ENCODE results near the gene VSIG10L2.

Gene VSIG10L2

DNA sequence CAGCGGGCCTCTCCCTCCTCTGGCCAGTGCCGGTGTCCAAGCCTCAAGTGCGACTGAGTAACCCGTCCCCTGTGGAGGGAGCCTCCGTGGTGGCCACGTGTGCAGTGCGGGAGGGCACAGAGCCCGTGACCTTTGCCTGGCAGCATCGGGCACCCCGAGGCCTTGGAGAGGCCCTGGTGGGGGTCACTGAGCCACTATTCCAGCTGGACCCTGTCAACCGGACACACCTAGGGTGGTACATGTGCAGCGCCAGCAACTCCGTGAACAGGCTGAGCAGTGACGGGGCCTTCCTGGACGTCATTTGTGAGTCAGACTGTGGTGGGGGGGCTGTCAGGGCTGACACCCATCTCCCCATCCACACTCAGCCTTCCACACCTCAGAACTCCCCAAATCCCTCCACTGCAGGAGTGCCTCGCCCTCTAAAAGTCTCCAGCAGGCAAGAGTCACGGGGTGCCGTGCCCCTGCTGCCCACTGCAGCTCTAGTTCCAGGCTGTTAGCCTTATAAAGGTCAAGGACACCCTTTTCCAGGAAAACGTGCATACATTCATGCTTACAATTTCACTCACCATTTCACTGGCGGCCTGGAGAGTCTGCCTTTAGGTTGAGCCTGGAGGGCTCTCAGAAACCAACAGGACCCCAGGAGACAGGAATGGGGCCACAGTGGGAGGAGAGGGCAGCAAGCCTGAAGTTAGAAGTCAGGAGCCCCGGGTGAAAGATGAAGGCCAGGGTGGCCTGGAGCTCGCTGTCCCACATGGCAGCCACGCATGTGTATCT lies 2.6 kb downstream of the VSIG10L2 start:
- no peak for DNase-seq

DNA sequence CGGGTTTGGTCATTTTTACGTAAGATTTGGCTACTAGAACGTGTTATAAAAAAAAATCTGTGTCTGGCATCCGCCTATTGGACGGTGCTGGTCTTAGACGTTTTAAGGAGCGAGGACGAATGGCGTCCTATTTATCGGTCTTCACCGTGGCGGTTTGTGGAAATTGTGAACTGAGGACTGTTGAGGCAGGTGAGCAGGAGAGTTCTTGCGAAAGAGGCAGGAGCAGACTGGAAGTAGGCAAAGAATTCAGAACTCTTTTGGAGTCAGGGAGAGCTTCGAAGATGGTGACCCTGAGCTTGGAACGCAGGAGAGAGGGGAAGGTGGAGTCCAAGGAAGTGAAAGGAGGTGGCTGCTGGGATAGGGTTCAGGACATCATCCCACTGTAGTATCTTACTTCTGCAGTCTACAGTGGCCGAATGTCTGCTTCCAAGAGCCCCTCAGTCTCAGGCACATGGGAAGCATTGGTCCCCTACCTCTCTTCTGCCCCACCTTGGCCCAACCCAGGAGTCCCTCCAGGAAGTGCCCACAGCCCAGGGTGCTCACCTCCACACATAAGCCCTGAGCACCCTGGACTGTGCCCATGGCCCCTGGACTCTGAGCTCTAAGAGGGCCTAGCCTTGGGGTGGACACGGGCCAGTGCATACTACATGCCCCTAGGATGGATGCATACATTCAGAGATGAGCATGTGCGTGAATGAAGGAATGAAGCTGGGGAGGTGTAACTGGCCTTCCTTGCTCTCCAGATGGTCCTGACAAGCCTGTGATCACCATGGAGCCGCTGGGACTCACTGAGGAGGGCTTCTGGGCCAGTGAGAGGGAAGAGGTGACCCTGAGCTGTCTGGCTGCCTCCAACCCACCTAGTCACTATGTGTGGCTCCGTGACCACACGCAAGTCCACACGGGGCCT lies 3.7 kb downstream of the VSIG10L2 start:
- DNase-seq, result no peak

DNA sequence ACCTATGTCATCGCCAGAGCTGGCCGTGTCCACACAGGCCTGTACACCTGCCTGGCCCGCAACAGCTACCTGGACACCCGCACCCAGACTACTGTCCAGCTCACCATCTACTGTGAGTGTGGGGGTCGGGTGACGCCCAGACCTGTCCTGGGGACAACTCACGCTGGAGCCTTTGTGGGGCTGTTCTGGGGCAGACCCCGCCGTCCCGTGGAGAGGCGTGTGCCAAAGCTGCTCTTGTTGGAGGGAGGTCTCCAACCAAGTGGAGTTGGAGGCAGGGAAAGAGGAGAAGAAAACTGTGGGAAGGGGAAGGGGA lies 4.3 kb downstream of the VSIG10L2 start:
- no peak for DNase-seq

DNA sequence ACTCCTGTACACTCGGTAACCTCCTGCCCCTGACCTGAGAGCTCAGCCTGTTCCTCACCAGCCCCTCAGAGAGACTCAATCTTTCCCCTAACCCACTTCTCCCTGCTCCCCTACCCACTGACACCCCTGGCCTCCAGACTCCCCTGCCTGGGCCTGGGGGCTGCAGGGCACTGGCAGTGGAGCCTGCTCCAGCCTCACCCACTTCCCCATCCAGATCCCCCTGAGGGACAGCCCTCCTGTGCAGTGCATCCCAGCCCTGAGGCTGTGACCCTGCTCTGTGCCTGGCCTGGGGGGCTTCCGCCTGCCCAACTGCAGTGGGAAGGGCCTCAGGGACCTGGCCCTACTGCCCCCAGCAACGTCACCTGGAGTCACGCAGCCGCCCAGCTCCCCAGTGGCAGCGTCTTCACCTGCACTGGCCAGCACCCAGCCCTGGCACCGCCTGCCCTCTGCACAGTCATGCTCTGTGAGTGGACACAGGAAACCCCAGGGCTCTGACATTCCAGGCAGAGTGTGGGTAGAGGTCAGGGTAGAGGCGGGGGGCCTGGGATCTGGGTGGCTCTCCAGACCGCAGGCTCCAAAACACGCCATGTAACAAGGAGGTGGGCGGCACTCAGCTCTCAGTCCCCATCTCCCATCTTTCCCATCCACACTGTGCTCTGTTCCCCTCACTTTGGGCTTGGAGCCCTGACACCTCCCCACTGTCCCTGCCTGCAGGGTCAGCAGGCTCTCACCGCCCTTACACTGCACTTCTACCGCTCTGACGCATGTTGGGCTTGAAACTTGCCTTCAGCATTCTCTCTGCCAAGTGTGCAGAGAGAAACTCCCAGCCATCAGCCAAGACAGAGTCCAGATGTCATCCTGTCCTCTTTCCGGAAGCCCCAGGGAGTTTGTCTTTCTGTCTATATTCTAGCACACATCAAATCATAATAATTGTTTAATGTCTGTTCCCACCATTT lies 5.1 kb downstream of the VSIG10L2 start:
- DNase-seq, result no peak

DNA sequence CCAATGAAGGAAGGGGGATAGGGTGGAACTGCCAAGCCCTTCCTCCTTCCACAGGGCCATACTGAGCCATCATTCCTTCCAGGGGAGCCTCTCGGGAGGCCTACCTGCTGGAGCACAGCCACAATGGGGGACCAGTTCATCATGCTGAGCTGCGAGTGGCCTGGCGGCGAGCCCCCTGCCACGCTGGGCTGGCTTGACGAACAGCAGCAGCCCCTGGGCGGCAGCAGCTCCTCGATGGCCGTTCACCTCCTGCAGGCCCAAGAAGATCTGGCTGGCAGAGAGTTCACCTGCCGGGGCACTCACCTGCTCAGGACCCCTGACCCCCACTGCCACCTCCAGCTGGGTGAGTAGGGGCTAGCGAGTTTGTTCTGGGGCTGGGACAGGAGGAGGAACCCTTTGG lies 5.9 kb downstream of the VSIG10L2 start:
- no peak for DNase-seq

DNA sequence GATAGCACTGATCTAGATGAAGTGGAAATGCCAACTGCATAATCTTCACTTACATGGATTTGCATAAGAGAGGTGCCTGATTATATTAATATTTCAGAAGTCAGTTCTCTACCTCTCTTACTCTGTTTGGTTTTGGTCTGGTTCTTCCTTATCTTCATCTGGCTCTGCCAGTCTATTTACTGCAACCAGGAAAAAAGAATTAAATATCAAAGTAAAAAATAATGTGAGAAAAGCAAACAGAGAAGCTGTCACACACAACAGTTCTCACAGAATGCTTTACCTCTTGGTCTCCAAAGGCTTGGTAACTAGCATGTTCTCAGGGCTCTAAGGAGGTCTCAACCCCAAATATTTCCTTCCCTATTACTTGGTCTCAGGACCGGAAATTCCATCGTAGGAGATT lies 6.7 kb downstream of the VSIG10L2 start:
- DNase-seq, result no peak

DNA sequence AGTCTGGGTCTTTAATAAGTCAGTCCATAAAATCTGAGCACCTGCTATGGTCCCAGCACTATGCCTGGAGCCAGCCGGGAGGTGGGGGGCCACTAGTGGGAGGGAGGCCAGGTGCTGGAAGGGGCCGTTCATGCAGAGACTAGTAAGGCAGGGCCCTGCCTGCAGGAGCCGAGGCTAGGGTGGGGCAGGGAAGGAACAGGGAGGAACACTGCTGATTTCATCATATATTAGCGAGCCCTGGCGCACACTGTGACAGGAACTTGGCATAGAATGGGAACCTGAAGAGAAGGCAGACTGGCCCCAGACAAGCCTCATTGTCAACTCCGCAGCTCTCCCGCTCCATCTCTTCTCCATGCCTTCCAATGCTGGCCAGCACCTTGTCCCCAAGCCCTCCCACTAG lies 7.1 kb downstream of the VSIG10L2 start:
- no peak for DNase-seq

DNA sequence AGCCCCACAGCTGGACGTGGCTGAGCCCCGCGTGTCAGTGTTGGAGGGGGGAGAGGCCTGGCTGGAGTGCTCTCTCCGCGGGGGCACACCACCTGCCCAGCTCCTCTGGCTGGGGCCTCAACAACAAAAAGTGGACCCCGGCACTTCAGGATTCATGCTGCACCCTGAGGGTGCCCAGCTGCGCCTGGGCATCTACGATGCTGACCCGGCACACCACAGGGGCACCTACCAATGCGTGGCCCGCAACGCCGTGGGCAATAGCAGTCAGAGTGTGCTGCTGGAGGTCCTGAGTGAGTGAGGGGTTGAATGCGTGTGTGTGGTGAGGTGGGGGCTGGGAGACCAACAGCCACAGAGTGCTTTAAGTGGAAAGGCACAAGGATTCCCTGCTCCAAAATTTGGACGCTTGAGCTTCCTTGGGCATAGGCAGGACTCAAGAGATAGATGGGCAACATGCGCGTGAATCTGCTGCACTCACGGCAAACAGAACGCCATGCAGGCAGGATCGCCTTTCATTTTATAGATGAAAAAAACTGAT lies 7.6 kb downstream of the VSIG10L2 start:
- DNase-seq, result no peak

DNA sequence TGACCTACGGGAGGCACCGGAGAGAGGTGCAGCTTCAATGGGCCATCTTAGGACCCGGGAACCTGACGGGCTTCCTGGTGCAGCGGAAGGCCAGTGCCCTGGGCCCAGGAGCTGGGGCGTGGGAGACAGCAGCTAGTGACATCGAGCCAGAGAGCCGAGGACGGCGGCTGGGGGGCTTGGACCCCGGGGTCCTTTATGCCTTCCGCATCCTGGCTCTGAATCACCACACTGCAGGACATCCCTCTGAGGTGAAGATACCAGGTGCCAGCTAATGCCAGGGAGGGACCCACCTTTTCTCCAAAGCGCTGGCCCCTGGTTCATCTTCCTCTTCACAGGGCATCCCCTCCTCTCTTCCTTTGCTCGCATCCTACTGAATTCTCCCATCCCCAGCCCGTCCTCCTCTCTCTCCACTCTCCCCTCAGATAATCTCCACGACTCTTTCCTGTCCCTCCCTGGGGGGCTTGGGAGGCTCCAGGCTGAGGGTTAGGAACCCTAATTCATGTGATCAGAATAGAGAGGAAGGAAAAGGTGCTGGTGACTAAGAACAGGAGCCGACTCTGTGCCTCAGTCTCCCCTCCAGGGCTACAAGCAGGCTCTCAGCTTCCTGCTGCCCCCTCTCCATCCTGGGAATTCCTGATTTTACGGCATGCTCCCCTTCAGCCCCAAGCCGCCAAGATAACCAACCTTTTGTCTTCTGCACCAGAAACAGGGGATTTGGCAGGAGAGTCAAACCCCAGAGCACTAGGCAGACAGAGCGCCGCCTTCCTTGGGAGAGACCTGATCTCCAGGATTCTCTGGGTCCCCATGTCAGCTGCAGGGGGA lies 8.5 kb downstream of the VSIG10L2 start:
- no peak for DNase-seq

DNA sequence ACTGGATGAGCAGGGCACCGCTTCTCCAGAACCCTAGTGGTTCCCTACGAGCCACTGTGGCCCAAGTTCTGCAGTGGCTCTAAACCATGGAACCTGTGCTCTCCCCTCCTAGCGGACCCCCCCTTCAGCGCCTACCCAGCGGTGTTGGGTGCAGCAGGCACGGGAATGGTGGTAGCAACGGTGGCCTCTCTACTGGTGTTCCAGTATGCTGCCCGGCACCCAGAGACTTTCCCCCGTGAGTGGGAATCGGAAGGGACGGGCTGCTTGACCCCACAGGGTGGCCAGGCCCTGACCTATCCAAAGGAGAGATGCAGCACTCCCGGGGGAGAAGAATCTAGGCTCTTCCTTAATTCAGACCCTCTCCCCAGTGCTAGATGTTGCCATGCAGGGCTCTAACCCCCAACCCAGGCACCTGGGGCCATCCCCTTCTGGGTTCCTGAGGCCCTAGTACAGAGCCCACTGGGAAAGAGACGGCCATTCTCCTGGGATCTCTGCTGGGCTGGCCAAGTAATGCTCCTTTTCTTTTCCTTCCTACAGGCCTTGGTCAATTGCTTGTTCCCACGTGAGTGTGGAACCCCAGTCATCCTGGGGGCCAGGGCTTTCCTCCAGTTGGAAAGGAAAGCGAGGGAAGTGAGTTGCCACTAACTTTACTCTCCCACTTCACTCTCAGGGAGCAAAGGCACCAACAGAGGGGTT lies 9.2 kb downstream of the VSIG10L2 start:
- DNase-seq, result no peak

DNA sequence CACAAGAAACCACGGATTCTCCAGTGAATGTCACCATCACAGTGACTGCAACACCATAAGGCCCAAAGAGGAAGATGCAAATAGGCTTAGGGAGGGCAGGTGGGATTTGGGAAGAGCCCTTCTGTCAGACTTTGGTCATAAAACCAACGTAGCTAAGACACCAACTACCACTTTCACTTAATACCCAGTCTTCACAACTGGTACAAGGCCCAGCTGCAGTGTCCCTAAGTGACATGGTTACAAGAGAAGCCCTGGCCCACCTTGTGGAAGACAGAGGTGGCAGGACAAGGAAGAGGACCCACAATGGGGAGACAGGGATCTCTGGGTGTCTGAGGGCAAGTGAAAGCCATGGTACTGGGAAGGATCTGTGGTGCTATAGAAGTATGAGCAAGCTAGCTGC lies 10.0 kb downstream of the VSIG10L2 start:
- DNase-seq, result no peak

DNA sequence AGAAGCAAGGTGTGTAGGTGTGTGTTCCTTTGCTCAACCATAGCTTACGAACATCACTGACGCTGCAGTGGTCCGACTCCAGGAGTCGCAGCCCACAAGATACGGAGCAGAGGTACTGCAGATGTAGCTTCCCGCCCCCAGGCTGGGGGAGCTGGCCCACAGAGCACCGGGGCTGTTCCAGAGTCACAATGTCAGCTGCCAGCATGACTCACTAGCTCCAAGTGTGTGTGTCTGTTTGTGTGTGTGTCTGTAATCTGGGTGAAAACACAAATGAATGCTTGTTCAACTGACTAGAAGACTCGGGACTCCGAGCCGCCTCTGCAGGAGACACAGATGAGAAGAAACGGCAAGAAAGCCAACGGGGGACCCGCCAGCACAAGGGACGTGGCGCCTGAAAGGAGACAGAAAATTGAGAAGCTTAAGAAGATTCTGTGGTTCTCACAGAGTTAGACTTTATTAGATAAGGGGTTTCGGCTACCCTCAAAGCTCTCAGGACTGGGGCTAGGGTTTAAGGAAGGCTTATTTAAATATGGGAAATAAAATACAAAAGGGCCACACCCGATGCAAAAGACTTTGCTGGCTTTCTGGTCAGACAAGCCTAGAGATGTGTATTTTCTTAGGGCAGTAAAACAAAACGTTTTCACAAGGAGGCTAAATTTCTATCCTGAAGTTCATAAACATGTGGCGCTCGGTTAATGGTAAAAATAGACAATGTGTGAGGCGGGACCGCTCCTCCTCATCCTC lies 10.7 kb downstream of the VSIG10L2 start:
- no peak for DNase-seq

DNA sequence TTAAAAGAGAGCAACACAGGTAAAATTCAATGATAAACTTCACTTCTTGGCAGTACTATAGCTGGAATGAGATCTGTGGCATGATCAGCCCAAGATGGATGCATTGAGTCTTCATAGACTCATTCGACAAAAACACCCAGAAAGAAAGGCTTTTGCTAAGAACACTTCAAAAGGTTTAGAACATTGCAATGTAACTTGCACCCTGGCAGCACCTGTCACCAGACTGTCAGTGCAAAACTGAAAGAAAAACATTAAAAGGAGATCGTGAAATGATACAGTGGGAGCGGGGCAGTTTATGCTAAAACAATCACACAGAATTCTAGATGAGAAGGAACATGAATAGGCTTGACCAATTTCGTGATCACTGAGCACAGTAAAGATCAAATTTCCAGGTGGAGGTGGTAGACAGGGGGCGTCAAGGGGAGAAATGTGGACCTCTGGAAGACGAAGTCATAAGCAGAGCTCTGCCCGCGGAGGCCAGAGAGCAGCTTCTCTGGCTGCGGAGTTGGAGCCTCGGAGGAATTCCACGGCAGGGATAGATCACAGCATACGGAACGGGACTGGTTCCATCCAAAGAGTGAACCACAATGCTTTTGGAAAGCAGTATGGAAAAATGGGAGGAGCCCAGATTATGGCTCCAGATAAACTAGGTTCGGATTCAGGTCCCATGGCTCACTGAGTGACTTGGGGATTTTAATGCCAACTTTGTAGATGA lies 11.9 kb downstream of the VSIG10L2 start:
- DNase-seq, result no peak

DNA sequence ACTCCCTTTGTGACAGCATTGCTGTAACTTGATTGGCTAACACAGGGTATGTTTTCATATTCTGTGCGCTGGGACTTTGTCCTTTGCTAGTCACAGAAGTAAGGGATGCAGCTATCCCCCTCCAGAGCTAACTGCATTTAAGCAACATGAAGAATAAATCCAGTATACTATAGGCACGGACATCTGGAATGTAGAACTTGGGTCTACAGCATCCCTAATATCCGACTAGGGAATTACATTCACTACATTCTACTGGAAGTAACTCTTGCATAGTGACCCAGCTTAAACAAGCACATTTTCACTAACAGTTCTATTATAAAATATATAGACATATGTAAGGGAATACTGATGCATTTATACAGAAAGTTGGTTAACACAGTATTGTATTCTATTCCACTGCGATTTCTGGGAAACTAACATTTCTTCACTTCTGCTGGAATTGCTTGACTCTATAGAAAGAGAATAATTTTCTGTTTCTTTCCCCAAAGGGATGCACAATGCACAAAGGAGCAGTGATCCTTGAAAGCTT lies 13.1 kb downstream of the VSIG10L2 start:
- no peak for DNase-seq

DNA sequence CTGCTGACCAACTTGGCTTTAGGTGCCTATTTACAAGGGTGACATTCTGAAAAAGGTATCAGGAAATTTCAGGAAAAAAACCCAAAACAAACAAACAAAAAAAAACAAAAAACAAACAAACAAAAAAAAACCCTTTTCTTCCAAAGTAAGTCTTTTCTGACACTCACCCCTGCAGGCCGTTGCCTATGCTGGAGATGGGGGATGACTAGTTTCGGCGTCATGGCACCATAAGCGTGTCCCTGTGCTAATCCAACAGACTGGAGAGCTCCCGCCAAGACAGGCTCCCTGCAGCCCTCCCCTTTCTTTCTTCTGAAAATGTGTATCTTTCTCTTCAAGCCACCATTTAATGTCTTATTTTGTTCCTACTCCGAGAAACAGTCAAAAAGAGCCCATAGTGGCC lies 13.7 kb downstream of the VSIG10L2 start:
- no peak for DNase-seq

DNA sequence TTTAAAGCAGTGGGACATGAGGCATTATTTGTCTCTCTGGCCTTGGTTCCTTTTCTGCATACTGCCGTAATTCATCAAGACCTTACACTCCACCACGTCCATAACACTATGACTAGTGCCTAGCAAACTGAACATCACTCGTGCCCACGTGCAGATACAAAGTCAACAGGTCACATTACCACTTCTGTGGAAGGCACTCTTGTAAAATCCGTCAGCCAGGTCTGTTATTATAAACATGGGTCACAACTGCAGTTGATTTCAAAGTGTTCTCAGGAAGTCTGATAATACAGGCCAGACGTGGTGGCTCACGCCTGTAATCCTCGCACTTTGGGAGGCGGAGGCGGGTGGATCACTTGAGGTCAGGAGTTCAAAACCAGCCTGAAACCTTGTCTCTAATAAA lies 14.1 kb downstream of the VSIG10L2 start:
- no peak for DNase-seq

DNA sequence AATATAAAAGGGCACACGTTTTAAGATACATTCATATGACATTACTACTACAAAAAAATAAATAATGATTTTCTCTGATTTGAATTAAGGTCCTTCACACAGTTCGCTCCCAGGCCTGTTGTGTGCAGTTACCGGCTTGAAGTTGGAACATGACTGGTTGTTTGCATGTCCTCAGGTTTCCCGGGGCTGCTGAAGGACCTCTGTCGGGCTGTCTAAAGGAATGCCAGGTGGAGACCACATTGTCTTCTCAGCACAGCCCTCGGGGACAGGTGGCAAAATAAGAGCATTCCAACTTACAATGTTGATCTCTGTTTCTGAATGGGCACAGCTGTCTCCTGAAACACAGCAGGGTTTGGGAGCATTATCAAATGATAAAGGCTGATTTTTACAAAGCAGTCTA lies 14.9 kb downstream of the VSIG10L2 start:
- DNase-seq, result no peak

DNA sequence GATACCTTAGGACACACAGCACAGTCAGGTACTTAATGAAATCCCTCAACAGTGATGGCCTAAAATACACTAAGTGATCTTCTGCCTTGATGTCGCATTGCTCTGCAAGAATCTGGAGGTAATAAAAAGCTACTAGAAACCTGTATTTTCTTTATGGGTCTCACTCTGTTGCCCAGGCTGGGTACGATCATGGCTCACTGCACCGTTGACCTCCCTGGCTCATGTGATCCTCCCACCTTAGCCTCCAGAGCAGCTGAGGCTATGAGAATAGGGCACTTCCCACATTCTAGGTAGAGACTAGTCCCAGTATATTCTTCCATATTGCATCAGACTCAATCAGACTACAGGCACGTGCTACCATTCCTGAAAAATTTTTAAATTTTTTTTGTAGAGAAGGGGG lies 21.7 kb downstream of the VSIG10L2 start:
- DNase-seq, result no peak

DNA sequence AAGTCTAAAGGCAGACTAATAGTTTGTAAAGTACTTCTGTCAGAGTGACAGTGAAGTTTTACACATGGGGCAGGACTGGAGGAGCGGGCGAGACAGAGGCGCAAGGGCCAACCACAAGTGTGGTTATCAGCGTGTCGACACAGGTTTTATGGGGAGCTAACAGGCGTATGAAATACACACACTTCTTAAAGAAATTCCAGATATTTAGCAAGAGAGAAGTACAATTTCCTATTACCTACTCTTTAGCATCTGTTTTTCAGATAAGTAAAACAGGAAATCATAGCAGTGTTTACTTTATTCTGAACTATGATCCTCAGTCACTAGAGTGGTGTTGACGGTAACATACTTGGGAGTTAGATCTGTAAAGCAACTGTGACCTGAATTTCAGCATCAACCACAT lies 22.5 kb downstream of the VSIG10L2 start:
- no peak for DNase-seq

DNA sequence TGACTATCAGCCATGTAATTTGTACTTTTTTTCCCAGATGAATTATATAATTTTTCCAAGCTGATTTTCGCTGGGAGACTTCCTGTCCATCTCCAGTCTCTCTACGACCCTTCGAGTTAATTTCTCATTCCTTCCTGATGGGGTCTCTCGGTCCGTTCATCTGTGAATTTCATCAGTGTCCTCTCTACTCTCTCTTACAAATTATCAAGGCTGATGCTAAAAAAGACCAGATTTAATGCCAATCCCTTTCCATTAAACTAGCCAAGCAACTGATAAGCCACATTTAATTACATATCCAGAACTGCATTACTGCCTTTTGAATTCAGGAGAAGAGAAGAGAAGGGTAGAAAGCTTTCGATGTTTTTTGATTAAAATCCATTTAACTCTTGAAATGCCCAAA lies 25.8 kb downstream of the VSIG10L2 start:
- no peak for DNase-seq
